ENCODE results near the gene ZMPSTE24.
"Not testable (repeated sequence)": the region's sequence is repeated elsewhere in the genome, so short reads cannot be mapped to it uniquely, and the experiment has no call there.

Gene ZMPSTE24

DNA sequence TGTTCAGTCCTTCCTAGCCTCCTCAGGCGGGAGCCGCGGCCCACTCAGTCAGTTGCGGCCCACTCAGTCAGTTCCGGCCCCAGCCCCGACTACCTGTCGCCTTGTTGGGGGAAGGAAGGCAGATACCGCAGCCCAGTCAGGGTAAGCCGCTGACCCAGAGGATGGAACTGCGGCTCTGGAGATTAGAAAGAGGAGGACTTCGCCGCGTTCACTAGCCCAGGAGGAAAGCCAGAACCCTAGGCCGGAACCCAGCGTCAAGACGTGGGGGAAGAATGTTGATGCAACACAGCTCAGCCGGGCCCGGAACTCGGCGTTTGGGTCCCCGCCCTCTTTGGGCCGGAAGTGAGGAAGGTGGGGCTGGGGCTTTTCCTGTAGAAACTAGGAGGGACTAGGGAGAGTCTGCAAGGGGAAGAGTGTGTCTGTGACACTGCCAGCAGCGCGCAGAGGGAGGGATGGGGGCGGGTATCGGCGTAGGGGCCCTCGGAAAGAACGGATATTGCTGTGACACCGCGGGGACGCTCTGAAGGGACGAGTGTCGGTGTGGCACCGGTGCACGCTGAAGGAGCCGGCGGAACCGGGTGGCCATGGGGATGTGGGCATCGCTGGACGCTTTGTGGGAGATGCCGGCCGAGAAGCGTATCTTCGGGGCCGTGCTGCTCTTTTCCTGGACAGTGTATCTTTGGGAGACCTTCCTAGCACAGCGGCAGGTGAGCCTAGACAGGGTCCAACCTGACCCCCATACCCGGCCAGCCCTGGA lies at the start of gene ZMPSTE24:
Gene ZMPSTE24 (plus strand): TSS at position 549 of the 757 bp plus-strand sequence. CDS start 36 bp downstream, at position 585.
- FAIRE-seq, result peak; percentile 97
- DNase-seq (ENCODE audit: extremely low spot score, insufficient read length, low read depth), result peak; percentile 77

- DNase-seq (ENCODE audit: extremely low spot score, insufficient read length, low read depth), result no peak
Measured at GRCh38 chr1:40210511-40211204, 47.4 kb upstream of the ZMPSTE24 start.

GRCh38 chr1:40218333-40218732 lies 39.7 kb upstream of the ZMPSTE24 start:
- FAIRE-seq, result no peak
- DNase-seq (ENCODE audit: extremely low spot score, insufficient read length, low read depth), result no peak

More at GRCh38 chr1:40210511-40211204, 47.4 kb upstream of the ZMPSTE24 start:
- no peak for FAIRE-seq

DNA sequence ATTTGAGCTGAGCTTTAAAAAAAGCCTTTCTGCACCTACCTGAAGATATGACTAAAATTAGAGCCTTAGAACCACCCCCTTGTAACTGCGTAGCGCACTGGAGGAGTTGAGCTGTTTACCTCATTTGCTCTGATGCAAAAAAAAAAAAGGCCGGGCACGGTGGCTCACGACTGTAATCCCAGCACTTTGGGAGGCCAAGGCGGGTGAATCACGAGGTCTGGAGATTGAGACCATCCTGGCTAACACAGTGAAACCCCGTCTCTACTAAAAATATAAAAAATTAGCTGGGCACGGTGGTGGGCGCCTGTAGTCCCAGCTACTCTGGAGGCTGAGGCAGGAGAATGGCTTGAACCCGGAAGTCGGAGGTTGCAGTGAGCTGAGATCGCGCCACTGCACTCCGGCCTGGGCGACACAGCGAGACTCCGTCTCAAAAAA lies 36.5 kb upstream of the ZMPSTE24 start:
- not testable (repeated sequence) for DNase-seq (ENCODE audit: extremely low spot score, insufficient read length, low read depth); FAIRE-seq

DNA sequence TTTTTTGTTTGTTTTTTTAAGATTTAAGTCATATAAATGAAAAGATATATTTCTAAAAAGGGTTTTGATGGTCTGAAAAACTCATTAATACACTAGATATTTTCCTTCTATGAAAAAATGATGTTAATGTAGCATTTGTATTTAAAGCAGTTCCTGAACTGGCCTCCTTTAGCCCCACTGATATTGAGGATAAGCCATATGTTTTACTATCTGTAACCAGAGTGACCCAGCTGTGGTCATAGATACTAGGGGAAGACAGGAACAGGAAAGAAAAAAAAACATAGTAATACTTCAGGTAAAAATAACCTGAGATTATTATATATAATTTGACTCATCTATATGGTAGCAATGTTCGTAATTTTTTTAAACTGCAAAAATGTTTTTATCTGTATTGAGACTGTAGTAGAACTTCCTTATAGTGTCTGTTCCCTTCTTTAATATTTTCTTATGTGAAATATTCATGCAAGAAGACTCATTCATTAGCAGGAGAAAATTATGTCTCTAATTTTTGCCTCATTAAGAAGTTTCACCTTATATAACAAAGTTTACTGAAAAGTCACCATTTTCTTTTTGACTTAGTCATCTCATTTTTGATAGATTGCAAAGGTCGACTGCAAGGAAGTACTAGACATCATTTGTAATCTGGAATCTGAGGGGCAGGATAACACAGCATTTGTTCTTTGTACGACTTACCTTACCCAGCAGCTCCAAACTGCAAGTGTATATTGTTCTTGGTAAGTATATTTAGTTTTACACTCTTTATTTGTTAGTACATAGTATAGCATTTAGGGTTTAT lies 35.9 kb upstream of the ZMPSTE24 start:
- FAIRE-seq (no peak), DNase-seq (ENCODE audit: extremely low spot score, insufficient read length, low read depth) (no peak)

- DNase-seq (ENCODE audit: extremely low spot score, insufficient read length, low read depth) (no peak), FAIRE-seq (peak; percentile 26)
Measured at GRCh38 chr1:40224040-40224439, 34.0 kb upstream of the ZMPSTE24 start.

DNA sequence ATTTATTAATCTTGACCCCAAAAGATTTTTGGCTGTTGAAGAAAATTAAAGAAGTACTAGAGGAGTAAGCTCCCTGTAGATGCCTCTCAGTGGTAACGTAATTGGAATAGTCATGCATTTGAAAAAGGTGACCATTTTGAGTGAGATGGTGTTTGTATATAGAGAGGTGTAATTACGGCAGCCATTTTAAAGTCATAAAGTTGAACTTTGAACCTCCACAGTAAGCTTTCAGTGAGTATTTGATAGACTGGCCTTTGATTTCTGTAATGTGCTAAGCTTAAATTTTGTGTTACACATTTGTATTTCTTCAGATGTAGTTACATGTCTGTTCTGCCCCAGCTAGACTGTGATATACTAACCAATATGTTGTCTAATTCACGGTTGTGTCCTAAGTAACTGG lies 31.8 kb upstream of the ZMPSTE24 start:
- DNase-seq (ENCODE audit: extremely low spot score, insufficient read length, low read depth) (no peak), FAIRE-seq (no peak)

DNA sequence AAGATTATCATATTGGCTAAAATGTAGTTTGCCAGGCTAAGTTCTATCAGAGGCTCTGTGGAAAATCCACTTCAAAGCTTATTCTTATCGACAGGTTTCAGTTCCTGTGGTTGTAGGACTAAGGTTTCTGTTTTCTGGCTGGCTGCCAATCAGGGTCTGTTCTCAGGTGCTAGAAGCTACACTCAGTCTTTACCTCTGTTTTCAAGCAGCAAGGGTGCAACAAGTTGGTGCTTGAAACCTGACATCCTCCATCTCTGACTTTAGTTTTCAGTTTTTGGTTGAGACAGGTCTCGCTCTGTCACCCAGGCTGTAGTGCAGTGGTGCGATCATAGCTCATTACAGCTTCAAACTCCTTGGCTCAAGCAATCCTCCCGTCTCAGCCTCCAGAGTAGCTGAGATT lies 25.6 kb upstream of the ZMPSTE24 start:
- peak; percentile 100 for FAIRE-seq
- peak; percentile 50 for DNase-seq (ENCODE audit: extremely low spot score, insufficient read length, low read depth)

DNA sequence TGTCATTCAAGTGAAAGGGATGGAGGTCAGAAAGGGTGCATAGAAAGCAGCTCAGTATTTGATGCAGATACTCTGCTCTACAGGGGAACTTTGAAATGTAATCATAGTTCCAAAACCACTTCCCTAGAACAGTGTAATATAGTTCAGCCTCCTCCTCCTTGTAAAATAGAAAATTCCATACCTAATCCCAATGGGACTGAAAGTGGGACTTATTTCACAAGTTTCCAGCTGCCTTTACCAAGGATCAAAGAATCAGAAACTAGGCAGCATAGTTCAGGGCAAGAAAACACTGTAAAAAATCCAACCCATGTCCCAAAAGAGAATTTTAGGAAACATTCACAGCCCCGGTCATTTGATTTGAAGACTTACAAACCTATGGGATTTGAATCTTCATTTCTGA lies 18.4 kb upstream of the ZMPSTE24 start:
- no peak for DNase-seq (ENCODE audit: extremely low spot score, insufficient read length, low read depth)
- FAIRE-seq, result no peak

- DNase-seq (ENCODE audit: extremely low spot score, insufficient read length, low read depth), result no peak
Measured at GRCh38 chr1:40240390-40240789, 17.6 kb upstream of the ZMPSTE24 start.

GRCh38 chr1:40241362-40241761 lies 16.7 kb upstream of the ZMPSTE24 start:
- FAIRE-seq, result no peak
- no peak for DNase-seq (ENCODE audit: extremely low spot score, insufficient read length, low read depth)

More at GRCh38 chr1:40240390-40240789, 17.6 kb upstream of the ZMPSTE24 start:
- no peak for FAIRE-seq

DNA sequence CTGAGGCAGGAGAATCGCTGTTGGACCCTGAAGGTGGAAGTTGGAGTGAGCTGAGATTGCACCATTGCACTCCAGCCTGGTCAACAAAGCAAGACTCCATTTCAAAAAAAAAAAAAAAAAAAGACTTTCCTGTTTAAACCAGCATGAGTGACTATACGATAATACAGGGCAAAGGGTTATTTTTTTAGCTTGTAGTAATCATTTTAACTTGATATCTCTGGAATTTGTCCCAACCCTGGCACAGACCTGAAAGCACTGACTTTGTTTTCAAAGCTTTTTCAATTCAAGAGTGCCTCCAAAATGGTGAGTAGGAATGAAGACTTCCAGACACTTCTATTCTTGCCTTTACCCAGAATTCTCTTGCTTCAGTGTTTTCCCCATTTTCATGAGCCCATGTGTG lies 14.7 kb upstream of the ZMPSTE24 start:
- DNase-seq (ENCODE audit: extremely low spot score, insufficient read length, low read depth), result no peak
- no peak for FAIRE-seq

- FAIRE-seq (no peak), DNase-seq (ENCODE audit: extremely low spot score, insufficient read length, low read depth) (no peak)
Measured at GRCh38 chr1:40244138-40244744, 13.8 kb upstream of the ZMPSTE24 start.

GRCh38 chr1:40245686-40246085 lies 12.3 kb upstream of the ZMPSTE24 start:
- FAIRE-seq, result no peak
- no peak for DNase-seq (ENCODE audit: extremely low spot score, insufficient read length, low read depth)

GRCh38 chr1:40247655-40248054 lies 10.4 kb upstream of the ZMPSTE24 start, which contains the start of gene TMCO2:
TMCO2 (plus strand) TSS chr1:40247937; CDS start chr1:40247994, 57 bp downstream.
- no peak for FAIRE-seq
- DNase-seq (ENCODE audit: extremely low spot score, insufficient read length, low read depth), result no peak

GRCh38 chr1:40248412-40248811 lies 9.6 kb upstream of the ZMPSTE24 start:
- DNase-seq (ENCODE audit: extremely low spot score, insufficient read length, low read depth), result no peak
- no peak for FAIRE-seq

DNA sequence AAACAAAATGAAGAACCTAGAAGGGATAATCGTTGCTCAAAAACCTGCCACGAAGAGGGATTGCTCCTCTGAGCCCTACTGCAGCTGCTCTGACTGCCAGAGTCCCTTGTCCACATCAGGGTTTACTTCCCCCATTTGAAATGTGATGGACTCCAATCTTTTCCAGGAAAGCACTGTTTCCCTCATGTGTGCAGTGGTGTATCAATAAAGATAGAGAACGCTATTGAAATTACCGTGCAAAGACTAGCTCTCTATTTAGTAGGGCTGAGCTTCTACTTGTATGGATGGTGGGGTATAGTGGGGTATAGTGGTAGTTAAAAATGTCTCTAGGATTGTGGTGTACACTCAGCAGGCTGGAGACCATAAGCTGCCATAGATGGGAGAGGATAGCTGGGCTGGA lies 6.6 kb upstream of the ZMPSTE24 start:
- DNase-seq (ENCODE audit: extremely low spot score, insufficient read length, low read depth), result no peak
- FAIRE-seq, result no peak

GRCh38 chr1:40252601-40253000 lies 5.4 kb upstream of the ZMPSTE24 start:
- FAIRE-seq, result no peak
- DNase-seq (ENCODE audit: extremely low spot score, insufficient read length, low read depth), result no peak

DNA sequence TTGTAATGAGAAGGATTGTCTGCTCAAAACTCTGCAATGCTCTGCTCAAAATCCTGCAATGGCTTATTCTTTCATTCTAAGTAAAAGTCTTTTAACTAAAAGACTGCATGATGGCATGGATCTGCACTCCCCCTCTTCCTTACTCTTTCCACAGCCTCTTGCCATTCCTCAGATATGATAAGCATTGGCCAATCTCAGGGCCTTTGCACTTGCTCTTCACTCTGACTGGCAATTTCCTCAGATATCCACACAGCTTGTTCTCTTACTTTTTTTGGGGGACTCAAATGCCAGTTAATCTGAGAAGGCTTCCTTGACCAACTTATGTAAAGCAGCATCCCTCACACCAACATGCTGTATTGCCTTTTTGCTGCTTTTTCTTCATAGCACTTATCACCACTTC lies 2.8 kb upstream of the ZMPSTE24 start:
- FAIRE-seq (no peak), DNase-seq (ENCODE audit: extremely low spot score, insufficient read length, low read depth) (no peak)
